ENCODE results near the gene PUS3. TPM values are rescaled to one million over a fixed set of nuclear protein-coding genes. Genes with fewer than 3 reads are reported as not detected.

The PUS3 gene
- total RNA-seq, 1 experiment from 2014 or later = 11.9 TPM

DNA sequence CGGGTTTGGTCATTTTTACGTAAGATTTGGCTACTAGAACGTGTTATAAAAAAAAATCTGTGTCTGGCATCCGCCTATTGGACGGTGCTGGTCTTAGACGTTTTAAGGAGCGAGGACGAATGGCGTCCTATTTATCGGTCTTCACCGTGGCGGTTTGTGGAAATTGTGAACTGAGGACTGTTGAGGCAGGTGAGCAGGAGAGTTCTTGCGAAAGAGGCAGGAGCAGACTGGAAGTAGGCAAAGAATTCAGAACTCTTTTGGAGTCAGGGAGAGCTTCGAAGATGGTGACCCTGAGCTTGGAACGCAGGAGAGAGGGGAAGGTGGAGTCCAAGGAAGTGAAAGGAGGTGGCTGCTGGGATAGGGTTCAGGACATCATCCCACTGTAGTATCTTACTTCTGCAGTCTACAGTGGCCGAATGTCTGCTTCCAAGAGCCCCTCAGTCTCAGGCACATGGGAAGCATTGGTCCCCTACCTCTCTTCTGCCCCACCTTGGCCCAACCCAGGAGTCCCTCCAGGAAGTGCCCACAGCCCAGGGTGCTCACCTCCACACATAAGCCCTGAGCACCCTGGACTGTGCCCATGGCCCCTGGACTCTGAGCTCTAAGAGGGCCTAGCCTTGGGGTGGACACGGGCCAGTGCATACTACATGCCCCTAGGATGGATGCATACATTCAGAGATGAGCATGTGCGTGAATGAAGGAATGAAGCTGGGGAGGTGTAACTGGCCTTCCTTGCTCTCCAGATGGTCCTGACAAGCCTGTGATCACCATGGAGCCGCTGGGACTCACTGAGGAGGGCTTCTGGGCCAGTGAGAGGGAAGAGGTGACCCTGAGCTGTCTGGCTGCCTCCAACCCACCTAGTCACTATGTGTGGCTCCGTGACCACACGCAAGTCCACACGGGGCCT is 46.5 kb upstream of the PUS3 start:
- POLR2A ChIA-PET = no interaction called here
- Histone ChIP-seq H3K4me1 (ENCODE audit: control insufficient read depth in 1 of 2, insufficient read depth in 2 of 2, low read length in 2 of 2) (peaks cover 7 to 10% of the 10 kb centered on the region in 2 experiments), H3K4me2 (ENCODE audit: low read length) (no peak overlapping the region), H2AFZ (ENCODE audit: low read depth, low read length, poor library complexity, severe bottlenecking) (no peak overlapping the region), H3K9me3 (ENCODE audit: control insufficient read depth in 1 of 2, insufficient read depth in 1 of 2, low read depth in 1 of 2, low read length in 2 of 2) (no peaks in the 10 kb centered on the region), H3K36me3 (ENCODE audit: control insufficient read depth in 1 of 2, insufficient read depth in 2 of 2, low read length in 2 of 2) (no peaks in the 10 kb centered on the region), H3K27me3 (ENCODE audit: insufficient read depth, low read length) (no peaks in the 10 kb centered on the region), H3K4me3 (replicated peaks in 1 of 2; ENCODE audit: low read depth in 1 of 2, low read length in 2 of 2) (no peak overlapping the region), H3K79me2 (ENCODE audit: insufficient read depth, low read length) (no peaks in the 10 kb centered on the region), H3K9ac (ENCODE audit: low read length) (no peak overlapping the region), H4K20me1 (ENCODE audit: insufficient read depth) (no peaks in the 10 kb centered on the region), H3K9me2 (ENCODE audit: insufficient read depth) (no peaks in the 10 kb centered on the region), H3K27ac (ENCODE audit: low read depth, low read length) (no peak overlapping the region)
- ATAC-seq (no peak), DNase-seq (ENCODE audit: low read depth, low spot score) (no peak)
- BruUV-seq (replicated peaks) = no TSS peak
- intact Hi-C loops (cut with micrococcal nuclease) = no loop called here
- no peak for TF ChIP-seq SIN3A (IDR thresholded peaks at IDR 0.05; ENCODE audit: low read depth)
- no peak for TF ChIP-seq YY1 (IDR thresholded peaks at IDR 0.05; ENCODE audit: extremely low read depth, insufficient replicate concordance, low read depth, low read length)
- no peak for TF ChIP-seq RAD21 (IDR thresholded peaks at IDR 0.05; ENCODE audit: low read depth)
- no peak for TF ChIP-seq JUND (IDR thresholded peaks at IDR 0.05)
- no peak for TF ChIP-seq POLR2AphosphoS5 (IDR thresholded peaks at IDR 0.05; ENCODE audit: low read depth, low read length)
- TF ChIP-seq EZH2phosphoT487 (IDR thresholded peaks at IDR 0.05; ENCODE audit: borderline replicate concordance) = no peak
- TF ChIP-seq CEBPB (IDR thresholded peaks at IDR 0.05; ENCODE audit: low read depth) = no peak
- no peak for TF ChIP-seq CBX3 (IDR thresholded peaks at IDR 0.05; ENCODE audit: low read depth)
- RAD21 ChIA-PET (ENCODE audit: low non-redundant PET in 1 of 2, low total read pairs in 2 of 2, uncharacterized antibody in 2 of 2, unreplicated experiment in 2 of 2) = no interaction called here
- CTCF ChIA-PET = interaction anchor here (0.5 kb wide), 1 partner anchor 406 kb away, joined by 4 read pairs; the partner anchor contains the start of gene ST3GAL4

GRCh38 chr11:125948278-125949051 is 45.5 kb upstream of the PUS3 start:
- no TSS peak for BruUV-seq (replicated peaks)
- no peak for ATAC-seq
- no peak overlapping the region for H3K27ac ChIP-seq (ENCODE audit: low read depth, low read length)

More at GRCh38 chr11:125948278-125949051, 45.5 kb upstream of the PUS3 start:
- Histone ChIP-seq H3K9me3 (ENCODE audit: control insufficient read depth in 1 of 2, insufficient read depth in 1 of 2, low read depth in 1 of 2, low read length in 2 of 2) (no peaks in the 10 kb centered on the region), H3K27me3 (ENCODE audit: insufficient read depth, low read length) (no peaks in the 10 kb centered on the region), H2AFZ (ENCODE audit: low read depth, low read length, poor library complexity, severe bottlenecking) (no peak overlapping the region), H3K4me1 (ENCODE audit: control insufficient read depth in 1 of 2, insufficient read depth in 2 of 2, low read length in 2 of 2) (peaks cover 7 to 10% of the 10 kb centered on the region in 2 experiments), H3K79me2 (ENCODE audit: insufficient read depth, low read length) (no peaks in the 10 kb centered on the region), H4K20me1 (ENCODE audit: insufficient read depth) (no peaks in the 10 kb centered on the region), H3K36me3 (ENCODE audit: control insufficient read depth in 1 of 2, insufficient read depth in 2 of 2, low read length in 2 of 2) (no peaks in the 10 kb centered on the region), H3K4me2 (ENCODE audit: low read length) (no peak overlapping the region), H3K4me3 (replicated peaks in 1 of 2; ENCODE audit: low read depth in 1 of 2, low read length in 2 of 2) (no peak overlapping the region), H3K9ac (ENCODE audit: low read length) (no peak overlapping the region), H3K9me2 (ENCODE audit: insufficient read depth) (no peaks in the 10 kb centered on the region)
- RAD21 ChIA-PET (ENCODE audit: low non-redundant PET in 1 of 2, low total read pairs in 2 of 2, uncharacterized antibody in 2 of 2, unreplicated experiment in 2 of 2) = no interaction called here
- CTCF ChIA-PET = interaction anchor here (0.5 kb wide), 1 partner anchor 407 kb away, joined by 4 read pairs; the partner anchor contains the start of gene ST3GAL4
- intact Hi-C loops (cut with micrococcal nuclease) = no loop called here
- no peak for DNase-seq (ENCODE audit: low read depth, low spot score)
- POLR2A ChIA-PET = no interaction called here
- no peak for TF ChIP-seq RAD21 (IDR thresholded peaks at IDR 0.05; ENCODE audit: low read depth)
- TF ChIP-seq, protein P1, sequence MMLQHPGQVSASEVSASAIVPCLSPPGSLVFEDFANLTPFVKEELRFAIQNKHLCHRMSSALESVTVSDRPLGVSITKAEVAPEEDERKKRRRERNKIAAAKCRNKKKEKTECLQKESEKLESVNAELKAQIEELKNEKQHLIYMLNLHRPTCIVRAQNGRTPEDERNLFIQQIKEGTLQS (IDR thresholded peaks at IDR 0.05) = no peak
- TF ChIP-seq, protein P2, sequence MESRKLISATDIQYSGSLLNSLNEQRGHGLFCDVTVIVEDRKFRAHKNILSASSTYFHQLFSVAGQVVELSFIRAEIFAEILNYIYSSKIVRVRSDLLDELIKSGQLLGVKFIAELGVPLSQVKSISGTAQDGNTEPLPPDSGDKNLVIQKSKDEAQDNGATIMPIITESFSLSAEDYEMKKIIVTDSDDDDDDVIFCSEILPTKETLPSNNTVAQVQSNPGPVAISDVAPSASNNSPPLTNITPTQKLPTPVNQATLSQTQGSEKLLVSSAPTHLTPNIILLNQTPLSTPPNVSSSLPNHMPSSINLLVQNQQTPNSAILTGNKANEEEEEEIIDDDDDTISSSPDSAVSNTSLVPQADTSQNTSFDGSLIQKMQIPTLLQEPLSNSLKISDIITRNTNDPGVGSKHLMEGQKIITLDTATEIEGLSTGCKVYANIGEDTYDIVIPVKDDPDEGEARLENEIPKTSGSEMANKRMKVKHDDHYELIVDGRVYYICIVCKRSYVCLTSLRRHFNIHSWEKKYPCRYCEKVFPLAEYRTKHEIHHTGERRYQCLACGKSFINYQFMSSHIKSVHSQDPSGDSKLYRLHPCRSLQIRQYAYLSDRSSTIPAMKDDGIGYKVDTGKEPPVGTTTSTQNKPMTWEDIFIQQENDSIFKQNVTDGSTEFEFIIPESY (IDR thresholded peaks at IDR 0.05; ENCODE audit: extremely low read depth, insufficient replicate concordance, low read length) = no peak
- no peak for TF ChIP-seq SP1 (IDR thresholded peaks at IDR 0.05; ENCODE audit: low read depth)
- no peak for TF ChIP-seq EGR1 (IDR thresholded peaks at IDR 0.05; ENCODE audit: low read depth)
- no peak for TF ChIP-seq EZH2 (IDR thresholded peaks at IDR 0.05)
- no peak for TF ChIP-seq ELF1 (IDR thresholded peaks at IDR 0.05; ENCODE audit: borderline replicate concordance, low read depth)
- TF ChIP-seq POLR2AphosphoS5 (IDR thresholded peaks at IDR 0.05; ENCODE audit: low read depth, low read length) = no peak
- TF ChIP-seq, protein P3, sequence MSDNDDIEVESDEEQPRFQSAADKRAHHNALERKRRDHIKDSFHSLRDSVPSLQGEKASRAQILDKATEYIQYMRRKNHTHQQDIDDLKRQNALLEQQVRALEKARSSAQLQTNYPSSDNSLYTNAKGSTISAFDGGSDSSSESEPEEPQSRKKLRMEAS (IDR thresholded peaks at IDR 0.05) = no peak

Data from HCT116 (cell line).